GM18526 (cell line): ENCODE results near the gene SPIB.

Source experiments
- POLR2A ChIP-seq: IDR thresholded peaks from 3 replicates; pipeline ENCODE4 v1.6.1; 2011; ENCODE audit not compliant: insufficient read length; ENCODE audit errors: extremely low read depth

The SPIB gene

DNA sequence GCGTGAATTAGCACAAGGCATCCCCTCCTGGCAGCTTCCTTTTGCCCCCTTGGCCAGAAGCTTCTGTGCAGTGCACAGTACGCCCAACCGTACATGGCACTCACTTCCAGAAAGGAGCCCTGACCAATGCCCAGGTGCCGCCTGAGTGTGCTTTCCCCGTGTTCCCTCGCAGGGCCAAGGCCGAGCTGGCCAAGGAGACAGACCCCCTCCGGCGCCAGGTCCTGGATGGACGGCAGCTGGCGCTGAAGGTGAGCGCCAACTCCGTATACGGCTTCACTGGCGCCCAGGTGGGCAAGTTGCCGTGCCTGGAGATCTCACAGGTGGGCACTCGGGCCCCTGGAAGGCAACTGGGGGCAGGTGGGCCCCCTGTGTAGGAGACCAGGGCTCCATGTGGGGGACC lies 9.4 kb upstream of the SPIB start:
- TF ChIP-seq POLR2A: no peak

DNA sequence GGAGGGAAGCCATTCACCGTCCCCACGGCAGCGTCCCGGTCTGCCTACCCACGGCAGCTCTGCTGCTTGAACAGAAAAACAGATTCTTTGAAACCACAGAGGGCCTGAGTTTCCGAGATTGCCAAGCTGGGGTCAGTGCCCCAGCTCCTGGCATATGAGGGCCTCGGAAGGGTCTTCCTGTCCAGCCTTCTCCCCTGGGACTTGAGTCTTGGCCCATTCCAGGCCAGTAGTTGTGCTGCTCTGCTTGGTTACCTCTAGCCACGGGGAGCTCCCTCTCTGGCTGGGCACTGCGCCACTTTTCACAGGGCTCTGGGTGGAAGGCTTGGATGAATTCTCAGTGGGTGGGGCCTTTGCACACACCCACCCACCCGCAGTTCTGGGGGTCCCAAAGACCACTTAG lies 8.6 kb upstream of the SPIB start:
- TF ChIP-seq POLR2A: no peak

DNA sequence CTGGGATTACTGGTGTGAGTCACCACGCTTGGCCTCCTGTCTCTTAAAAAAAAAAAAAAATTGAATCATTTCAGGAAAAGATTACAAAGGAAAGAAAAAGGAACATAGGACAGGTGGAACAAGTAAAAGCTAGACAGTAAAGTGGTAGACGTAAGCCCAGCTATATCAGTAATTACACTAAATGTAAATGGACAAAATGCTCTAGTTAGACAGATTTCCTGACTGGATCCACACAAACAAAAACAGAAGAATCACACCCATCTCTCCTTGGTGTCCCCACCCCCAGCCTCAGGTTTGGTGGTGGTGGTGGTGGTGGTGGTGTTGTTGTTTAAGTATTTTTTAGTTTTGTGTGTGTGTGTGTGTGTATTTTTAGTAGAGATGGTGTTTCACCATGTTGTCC lies 6.3 kb upstream of the SPIB start:
- no peak for TF ChIP-seq POLR2A

DNA sequence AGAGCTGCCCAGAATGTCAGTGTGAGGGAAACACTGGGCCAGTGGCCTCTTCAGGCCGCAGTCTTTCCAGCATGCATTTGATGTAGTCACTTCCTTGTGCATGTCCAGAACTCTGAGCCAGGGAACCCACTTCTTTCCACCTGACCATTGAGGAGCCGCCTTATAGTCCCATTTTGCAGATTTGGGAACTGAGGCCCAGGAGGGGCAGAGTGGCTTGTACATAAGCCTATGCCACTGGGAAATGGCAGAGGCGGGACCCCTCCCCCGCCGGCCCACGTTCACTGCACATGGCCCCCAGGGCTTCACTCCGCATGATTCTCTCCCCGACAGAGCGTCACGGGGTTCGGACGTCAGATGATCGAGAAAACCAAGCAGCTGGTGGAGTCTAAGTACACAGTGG lies 5.6 kb upstream of the SPIB start:
- TF ChIP-seq POLR2A: no peak

DNA sequence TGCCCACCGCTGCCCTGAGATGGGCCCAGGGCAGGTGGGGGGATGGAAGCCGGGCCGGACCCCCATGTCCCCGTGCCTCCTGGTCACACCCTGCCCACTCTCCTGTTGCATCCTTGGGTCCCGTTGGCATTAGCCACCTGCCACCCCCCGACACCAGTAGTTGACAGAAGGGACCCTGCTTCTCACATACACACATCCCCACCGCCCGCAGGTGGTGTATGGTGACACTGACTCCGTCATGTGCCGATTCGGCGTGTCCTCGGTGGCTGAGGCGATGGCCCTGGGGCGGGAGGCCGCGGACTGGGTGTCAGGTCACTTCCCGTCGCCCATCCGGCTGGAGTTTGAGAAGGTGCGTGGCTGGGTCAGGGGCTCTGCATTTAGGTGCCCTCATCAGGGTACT lies 5.2 kb upstream of the SPIB start:
- TF ChIP-seq POLR2A: no peak

DNA sequence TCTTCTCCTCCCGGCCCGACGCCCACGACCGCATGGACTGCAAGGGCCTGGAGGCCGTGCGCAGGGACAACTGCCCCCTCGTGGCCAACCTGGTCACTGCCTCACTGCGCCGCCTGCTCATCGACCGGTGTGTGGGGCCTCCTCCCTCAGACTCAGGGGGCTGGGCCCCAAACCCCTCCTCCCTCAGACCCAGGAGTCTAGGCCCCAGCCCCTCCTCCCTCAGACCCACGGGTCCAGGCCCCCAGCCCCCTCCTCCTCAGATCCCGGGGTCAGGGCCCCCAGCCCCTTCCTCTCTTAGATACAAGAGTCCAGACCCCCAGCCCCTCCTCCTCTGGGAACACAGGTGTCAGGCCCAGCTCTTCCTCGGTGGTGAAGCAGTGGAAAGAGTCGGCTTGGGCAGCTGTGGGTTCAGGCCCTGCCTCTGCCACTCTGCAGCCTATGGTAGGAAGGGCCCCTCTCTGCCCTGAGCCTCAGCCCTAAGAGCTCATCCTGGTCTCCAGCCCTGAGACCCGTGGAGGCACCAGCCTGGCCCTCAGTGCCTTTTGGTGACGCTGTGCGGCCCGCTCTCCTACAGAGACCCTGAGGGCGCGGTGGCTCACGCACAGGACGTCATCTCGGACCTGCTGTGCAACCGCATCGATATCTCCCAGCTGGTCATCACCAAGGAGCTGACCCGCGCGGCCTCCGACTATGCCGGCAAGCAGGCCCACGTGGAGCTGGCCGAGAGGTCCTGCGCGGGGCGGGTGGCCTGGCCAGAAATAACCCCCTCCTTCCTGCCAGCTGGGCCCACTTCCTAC lies 3.7 kb upstream of the SPIB start:
- TF ChIP-seq POLR2A: no peak

DNA sequence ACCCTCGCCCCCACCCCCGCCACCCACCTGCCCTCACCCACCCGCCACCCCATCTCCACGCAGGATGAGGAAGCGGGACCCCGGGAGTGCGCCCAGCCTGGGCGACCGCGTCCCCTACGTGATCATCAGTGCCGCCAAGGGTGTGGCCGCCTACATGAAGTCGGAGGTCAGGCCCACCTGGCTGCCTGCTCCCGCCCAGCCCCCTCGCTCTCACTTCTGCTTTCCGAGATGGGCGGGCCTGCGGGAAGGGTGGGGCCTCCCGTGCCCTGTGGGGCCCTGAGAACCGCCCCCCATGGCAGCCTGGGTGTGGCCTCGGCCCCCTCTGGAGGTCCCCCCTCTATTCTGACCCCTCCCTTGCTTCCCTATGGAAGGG lies 3.1 kb upstream of the SPIB start:
- peak; percentile 52 for TF ChIP-seq POLR2A

DNA sequence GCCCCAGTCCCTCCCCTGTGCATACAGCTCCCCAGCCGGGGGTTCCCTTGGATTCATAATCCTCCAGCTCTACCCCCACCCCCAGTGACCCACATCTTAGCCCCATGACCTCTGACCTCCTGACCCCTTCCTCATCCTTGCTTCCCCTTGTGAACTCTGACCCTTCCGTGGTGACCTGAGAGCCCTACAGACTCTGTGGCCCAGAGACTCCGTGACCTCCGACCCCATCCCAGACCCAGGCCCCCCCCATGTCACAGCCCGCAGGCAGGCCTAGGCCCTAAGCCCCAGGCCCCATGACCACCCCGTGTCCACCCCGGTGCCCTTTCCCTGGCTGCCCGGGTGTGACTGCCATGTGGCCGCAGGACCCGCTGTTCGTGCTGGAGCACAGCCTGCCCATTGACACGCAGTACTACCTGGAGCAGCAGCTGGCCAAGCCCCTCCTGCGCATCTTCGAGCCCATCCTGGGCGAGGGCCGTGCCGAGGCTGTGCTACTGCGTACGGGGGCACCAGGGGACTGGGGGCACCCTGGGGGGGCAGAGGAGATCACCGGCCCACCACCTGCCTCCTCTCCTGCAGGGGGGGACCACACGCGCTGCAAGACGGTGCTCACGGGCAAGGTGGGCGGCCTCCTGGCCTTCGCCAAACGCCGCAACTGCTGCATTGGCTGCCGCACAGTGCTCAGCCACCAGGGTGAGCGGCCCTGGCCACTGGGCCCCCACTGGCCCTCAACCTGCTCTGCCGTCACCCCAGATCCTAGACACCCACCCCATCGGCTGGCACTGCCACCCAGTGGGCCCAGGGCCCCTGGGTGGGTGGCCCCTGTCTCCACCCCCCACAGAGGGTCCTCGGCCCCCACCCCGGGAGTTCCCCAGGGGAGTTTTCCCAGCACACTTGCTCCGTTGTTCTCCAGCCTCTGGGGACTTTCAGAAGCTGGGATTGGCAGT lies 2.4 kb upstream of the SPIB start:
- no peak for TF ChIP-seq POLR2A

DNA sequence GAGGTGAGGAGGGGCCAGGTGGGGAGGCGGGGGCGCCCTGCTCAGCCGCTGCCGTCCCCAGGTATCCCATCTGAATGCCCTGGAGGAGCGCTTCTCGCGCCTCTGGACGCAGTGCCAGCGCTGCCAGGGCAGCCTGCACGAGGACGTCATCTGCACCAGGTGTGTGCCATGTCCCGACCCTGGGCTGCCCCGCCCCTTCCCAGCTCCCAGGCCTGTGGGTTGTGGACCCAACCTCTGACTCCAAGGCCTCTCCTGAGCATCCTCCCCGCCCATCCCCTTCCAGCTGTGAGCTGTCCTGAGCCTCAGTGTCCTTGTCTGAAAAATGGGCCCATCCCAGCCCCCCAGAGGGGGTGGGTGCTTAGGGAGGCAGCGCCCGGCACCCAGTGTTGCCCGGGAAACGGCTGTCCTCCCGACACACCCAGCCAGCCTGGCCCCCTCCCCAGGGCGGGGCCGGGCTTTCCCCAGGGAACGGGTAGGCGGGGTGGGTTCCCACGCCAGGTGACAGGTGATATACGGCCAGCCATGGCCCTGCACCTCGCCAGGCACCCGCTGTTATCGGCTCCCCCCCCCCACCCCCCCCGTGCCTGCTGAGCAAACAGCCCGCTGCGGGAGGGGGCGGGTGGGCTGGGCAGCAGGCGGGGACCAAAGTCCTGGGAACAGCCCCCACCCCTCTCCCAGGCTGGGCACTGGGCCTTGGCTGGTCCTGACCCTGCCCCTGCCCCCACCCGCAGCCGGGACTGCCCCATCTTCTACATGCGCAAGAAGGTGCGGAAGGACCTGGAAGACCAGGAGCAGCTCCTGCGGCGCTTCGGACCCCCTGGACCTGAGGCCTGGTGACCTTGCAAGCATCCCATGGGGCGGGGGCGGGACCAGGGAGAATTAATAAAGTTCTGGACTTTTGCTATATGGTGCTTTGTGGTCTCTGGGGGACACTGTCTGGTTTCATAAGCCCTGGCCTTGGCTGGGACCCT lies 1.3 kb upstream of the SPIB start:
- TF ChIP-seq POLR2A: no peak

DNA sequence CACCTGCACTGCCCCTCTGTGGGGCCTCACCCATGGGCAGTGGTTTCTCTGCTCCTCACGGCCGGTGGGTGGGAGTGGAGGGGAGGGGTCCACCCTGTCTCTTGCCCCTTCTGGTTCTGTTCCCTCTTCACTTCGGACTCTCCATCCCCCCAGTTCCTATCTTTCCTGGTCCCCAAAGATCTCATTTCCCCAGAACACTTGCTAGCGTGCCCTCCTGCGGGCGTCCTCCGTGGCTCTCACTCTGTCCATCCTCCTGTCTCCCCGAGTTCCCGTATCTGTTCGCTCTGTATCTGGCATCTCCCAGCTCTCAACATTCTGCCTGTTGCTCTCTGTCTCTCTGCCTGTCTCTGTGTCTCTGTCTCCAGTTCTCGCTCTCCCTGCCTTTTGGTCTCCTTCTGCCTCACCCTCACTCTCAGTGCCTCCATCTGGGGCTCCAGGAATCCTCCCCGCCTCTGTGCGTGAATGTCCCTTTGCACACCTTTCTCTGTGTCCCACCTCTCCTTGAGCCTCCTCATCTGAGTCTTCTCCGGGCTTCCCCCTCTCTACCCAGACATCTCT lies 363 bp downstream of the SPIB start:
- no peak for TF ChIP-seq POLR2A

DNA sequence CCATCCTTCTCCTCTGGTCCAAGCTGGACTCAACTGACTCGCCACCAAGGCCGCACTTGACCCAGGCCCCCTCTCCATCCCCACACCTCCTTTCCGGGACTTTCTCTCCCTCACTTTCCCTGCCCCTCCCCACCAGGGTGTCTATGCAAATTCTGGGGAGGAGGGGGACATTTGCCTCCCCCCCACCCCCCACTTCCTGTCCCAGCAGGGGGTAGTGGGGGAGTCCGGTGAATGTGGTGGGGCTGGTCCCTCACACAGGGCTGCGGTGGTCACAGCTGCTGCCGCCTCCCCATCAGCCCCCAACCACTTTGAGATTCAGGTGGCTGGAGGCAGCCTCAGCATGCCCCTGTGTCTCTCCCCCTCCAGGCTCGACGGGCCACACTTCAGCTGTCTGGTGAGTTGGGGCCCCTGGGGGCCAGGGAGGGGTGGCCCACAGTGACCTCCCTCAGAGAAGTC lies 870 bp downstream of the SPIB start:
- peak; percentile 47 for TF ChIP-seq POLR2A

DNA sequence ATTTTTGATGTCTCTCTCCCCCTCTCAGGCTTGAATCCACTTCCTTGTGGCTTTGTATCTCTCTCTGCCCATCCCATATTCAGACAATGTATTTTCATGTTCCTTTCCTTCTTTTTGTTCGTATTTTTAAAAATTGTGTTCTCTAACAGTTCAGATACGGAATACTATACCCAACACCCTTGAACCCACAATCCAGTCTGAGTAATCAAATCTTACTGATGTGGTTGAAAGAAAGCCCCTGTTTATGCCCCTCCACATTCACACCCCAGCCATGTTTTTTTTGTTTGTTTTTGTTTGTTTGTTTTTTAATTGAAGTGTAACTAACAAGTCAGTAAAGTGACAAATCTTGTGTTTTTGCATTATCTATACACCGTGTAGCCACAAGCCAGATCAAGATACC lies 1.4 kb downstream of the SPIB start:
- no peak for TF ChIP-seq POLR2A

DNA sequence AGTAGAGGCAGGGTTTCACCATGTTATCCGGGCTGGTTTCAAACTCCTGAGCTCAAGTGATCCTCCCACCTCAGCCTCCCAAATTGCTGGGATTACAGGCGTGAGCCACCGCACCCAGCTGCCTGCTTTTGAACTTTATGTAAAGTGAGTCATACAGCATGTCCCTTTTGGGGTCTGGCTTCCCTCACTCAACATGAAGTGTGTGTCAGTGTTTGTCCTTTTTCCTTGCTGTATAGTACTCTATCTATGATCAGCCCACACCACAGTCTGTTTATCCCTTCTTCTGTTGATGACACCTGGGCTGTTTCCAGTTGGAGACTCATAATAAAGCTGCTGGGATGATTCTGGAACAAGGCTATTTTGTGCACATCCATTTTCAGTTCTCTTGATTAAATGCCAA lies 2.1 kb downstream of the SPIB start:
- TF ChIP-seq POLR2A: no peak

DNA sequence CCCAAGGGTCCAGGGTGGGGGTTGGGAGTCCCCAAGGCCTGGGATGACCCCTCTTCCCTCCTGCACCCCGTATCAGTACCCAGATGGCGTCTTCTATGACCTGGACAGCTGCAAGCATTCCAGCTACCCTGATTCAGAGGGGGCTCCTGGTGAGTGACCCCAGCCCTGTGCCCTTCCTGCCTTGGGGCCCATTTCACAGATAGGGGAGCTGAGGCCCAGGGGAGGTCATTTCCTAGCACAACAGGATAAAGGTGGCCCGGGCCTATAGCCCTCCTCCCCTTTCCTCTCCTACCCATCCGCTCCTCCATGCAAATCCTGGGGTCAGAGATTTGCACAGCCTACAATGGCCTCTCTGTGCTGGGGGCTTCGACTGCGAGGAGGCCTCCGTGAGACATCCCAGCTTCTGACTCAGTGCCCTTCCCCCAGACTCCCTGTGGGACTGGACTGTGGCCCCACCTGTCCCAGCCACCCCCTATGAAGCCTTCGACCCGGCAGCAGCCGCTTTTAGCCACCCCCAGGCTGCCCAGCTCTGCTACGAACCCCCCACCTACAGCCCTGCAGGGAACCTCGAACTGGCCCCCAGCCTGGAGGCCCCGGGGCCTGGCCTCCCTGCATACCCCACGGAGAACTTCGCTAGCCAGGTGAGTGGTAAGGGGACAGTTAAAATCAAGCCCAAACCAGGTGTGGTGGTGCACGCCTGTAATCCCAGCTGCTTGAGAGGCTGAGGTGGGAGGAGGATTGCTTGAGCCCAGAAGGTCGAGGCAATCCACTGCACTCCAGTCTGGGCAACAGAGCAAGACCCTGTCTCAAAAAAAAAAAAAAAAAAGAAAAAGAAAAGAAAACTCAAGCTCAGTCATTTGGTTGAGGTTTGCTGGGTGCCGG lies 3.9 kb downstream of the SPIB start:
- no peak for TF ChIP-seq POLR2A
